H9 (cell line): Measurements from ENCODE around the gene SH2D3C. TPM values are rescaled to one million over a fixed set of nuclear protein-coding genes. Genes with fewer than 3 reads are reported as not detected.

Experiments used
- DNase-seq: peaks from one replicate; pipeline ENCODE4 v3.0.0-alpha.2; 2017
- H2AFZ ChIP-seq: one replicate; pipeline ENCODE4 v1.6.1; 2013; ENCODE audit warnings: mild to moderate bottlenecking, low read length, control low read depth, moderate library complexity
- H2AK5ac ChIP-seq: 2 replicates; pipeline ENCODE4 v1.6.1; 2013; ENCODE audit warnings: low read length, control low read depth, mixed read lengths; ENCODE audit not compliant: insufficient read length
- H2BK120ac ChIP-seq: one replicate; pipeline ENCODE4 v1.6.1; 2013; ENCODE audit warnings: low read depth, mild to moderate bottlenecking, low read length, control low read depth, inconsistent platforms; ENCODE audit not compliant: poor library complexity, severe bottlenecking
- H2BK12ac ChIP-seq: 2 replicates; pipeline ENCODE4 v1.6.1; 2013; ENCODE audit warnings: low read length, control low read depth, mixed read lengths, low read depth; ENCODE audit not compliant: insufficient read length
- H2BK15ac ChIP-seq: 2 replicates; pipeline ENCODE4 v1.6.1; 2013; ENCODE audit warnings: low read depth, low read length, control low read depth
- H2BK20ac ChIP-seq: one replicate; pipeline ENCODE4 v1.6.1; 2013; ENCODE audit warnings: low read depth, mild to moderate bottlenecking, low read length, control low read depth, inconsistent platforms; ENCODE audit not compliant: poor library complexity, severe bottlenecking
- H2BK5ac ChIP-seq: 2 replicates; pipeline ENCODE4 v1.6.1; 2013; ENCODE audit warnings: low read length, control low read depth, mixed read lengths; ENCODE audit not compliant: insufficient read length
- H3K14ac ChIP-seq: 2 replicates; pipeline ENCODE4 v1.6.1; 2013; ENCODE audit warnings: low read length, control low read depth; ENCODE audit not compliant: insufficient read depth
- H3K18ac ChIP-seq: 2 replicates; pipeline ENCODE4 v1.6.1; 2013; ENCODE audit warnings: low read depth, mild to moderate bottlenecking, mixed read lengths, low read length, control low read depth; ENCODE audit not compliant: insufficient read length
- H3K23ac ChIP-seq: 2 replicates; pipeline ENCODE4 v1.6.1; 2013; ENCODE audit warnings: low read length, control low read depth, mixed read lengths, low read depth; ENCODE audit not compliant: insufficient read length
- H3K23me2 ChIP-seq: 2 replicates; pipeline ENCODE4 v1.6.1; 2013; ENCODE audit warnings: low read depth, mild to moderate bottlenecking, mixed read lengths, low read length, control low read depth; ENCODE audit not compliant: insufficient read length, poor library complexity, severe bottlenecking
- H3K27ac ChIP-seq: 2 replicates; pipeline ENCODE4 v1.5.1; 2013; ENCODE audit warnings: low read length, control low read depth, mixed read lengths, low read depth; ENCODE audit not compliant: insufficient read length
- H3K27me3 ChIP-seq: 2 replicates; pipeline ENCODE4 v1.6.1; 2013; ENCODE audit warnings: low read length, control low read depth, inconsistent platforms; ENCODE audit not compliant: insufficient read depth
- H3K4ac ChIP-seq: 2 replicates; pipeline ENCODE4 v1.6.1; 2013; ENCODE audit warnings: low read depth, mild to moderate bottlenecking, control low read depth, inconsistent platforms, low read length, moderate library complexity
- H3K4me1 ChIP-seq: 2 replicates; pipeline ENCODE4 v1.6.1; 2013; ENCODE audit warnings: low read length, control low read depth, inconsistent platforms; ENCODE audit not compliant: insufficient read depth
- H3K4me2 ChIP-seq: 2 replicates; pipeline ENCODE4 v1.6.1; 2013; ENCODE audit warnings: low read length, control low read depth, mixed read lengths; ENCODE audit not compliant: insufficient read length, insufficient read depth
- H3K56ac ChIP-seq: 2 replicates; pipeline ENCODE4 v1.6.1; 2013; ENCODE audit warnings: low read depth, mild to moderate bottlenecking, mixed read lengths, low read length, control low read depth; ENCODE audit not compliant: insufficient read length
- H3K79me1 ChIP-seq: 2 replicates; pipeline ENCODE4 v1.6.1; 2013; ENCODE audit warnings: low read depth, mild to moderate bottlenecking, moderate library complexity, low read length, control low read depth, inconsistent platforms; ENCODE audit not compliant: insufficient read depth, poor library complexity, severe bottlenecking
- H3K79me2 ChIP-seq: 2 replicates; pipeline ENCODE4 v1.6.1; 2013; ENCODE audit warnings: low read length, control low read depth, inconsistent platforms; ENCODE audit not compliant: insufficient read depth
- H3K9ac ChIP-seq: 2 replicates; pipeline ENCODE4 v1.6.1; 2013; ENCODE audit warnings: low read length, control low read depth, mixed read lengths; ENCODE audit not compliant: insufficient read length; ENCODE audit errors: extremely low read depth
- H3K9me3 ChIP-seq: one replicate; pipeline ENCODE4 v1.6.1; 2013; ENCODE audit warnings: low read depth, low read length, inconsistent platforms; ENCODE audit not compliant: control insufficient read depth
- H3T11ph ChIP-seq: one replicate; pipeline ENCODE4 v1.6.1; 2013; ENCODE audit warnings: mild to moderate bottlenecking, low read length, control low read depth, inconsistent platforms
- H4K20me1 ChIP-seq: one replicate; pipeline ENCODE4 v1.6.1; 2013; ENCODE audit not compliant: control insufficient read depth, insufficient read length, insufficient read depth
- H4K5ac ChIP-seq: 2 replicates; pipeline ENCODE4 v1.6.1; 2013; ENCODE audit warnings: low read depth, mild to moderate bottlenecking, mixed read lengths, low read length, control low read depth; ENCODE audit not compliant: insufficient read length
- H4K8ac ChIP-seq: replicated peaks from 2 replicates; pipeline ENCODE4 v1.6.1; 2013; ENCODE audit warnings: low read length, control low read depth, mixed read lengths, low read depth; ENCODE audit not compliant: insufficient read length
- H4K91ac ChIP-seq: 2 replicates; pipeline ENCODE4 v1.6.1; 2013; ENCODE audit warnings: low read depth, mild to moderate bottlenecking, moderate library complexity, mixed read lengths, low read length, control low read depth; ENCODE audit not compliant: insufficient read length
- H3K27ac Mint-ChIP-seq, 3 experiments: 2 replicates in 2 of 3; 3 replicates in 1 of 3; pipeline ENCODE4 v1.8.0; 2020 to 2021; ENCODE audit warnings: mixed read lengths in 3 of 3, mild to moderate bottlenecking in 1 of 3, moderate library complexity in 1 of 3
- H3K27me3 Mint-ChIP-seq: 2 replicates; pipeline ENCODE4 v1.8.0; 2021; ENCODE audit warnings: low read depth, mild to moderate bottlenecking, moderate library complexity, mixed read lengths
- H3K36me3 Mint-ChIP-seq, 3 experiments: 2 replicates in 2 of 3; 3 replicates in 1 of 3; pipeline ENCODE4 v1.8.0; 2020 to 2021; ENCODE audit warnings: low read depth in 3 of 3, mixed read lengths in 3 of 3; ENCODE audit not compliant: insufficient read depth in 1 of 3
- H3K4me1 Mint-ChIP-seq, 2 experiments: 2 replicates each; pipeline ENCODE4 v1.8.0; 2020; ENCODE audit warnings: mixed read lengths in 2 of 2
- H3K4me3 Mint-ChIP-seq, 2 experiments: 2 replicates in 1 of 2; 3 replicates in 1 of 2; pipeline ENCODE4 v1.8.0; 2020 to 2021; ENCODE audit warnings: mild to moderate bottlenecking in 2 of 2, mixed read lengths in 2 of 2, moderate library complexity in 1 of 2
- H3K9me3 Mint-ChIP-seq, 2 experiments: 2 replicates in 1 of 2; 3 replicates in 1 of 2; pipeline ENCODE4 v1.8.0; 2020; ENCODE audit warnings: mild to moderate bottlenecking in 2 of 2, mixed read lengths in 2 of 2, moderate library complexity in 1 of 2
- CTCF ChIP-seq: fragments of 200-600 bp; sonication (generic); conservative IDR thresholded peaks from 3 replicates; pipeline ENCODE4 v1.8.0; 2021; ENCODE audit warnings: antibody characterized with exemption, mild to moderate bottlenecking
- WGBS: extraction: QIAGEN DNeasy Blood & Tissue Kit; methylation state at CpG from one replicate; pipeline ENCODE4 v1.1.7; 2013; ENCODE audit warnings: missing lambda C conversion rate, low lambda C conversion rate, mixed read lengths; ENCODE audit not compliant: insufficient read length; ENCODE audit errors: extremely low coverage; 5-methylcytosine and 5-hydroxymethylcytosine counted together
- total RNA-seq: library from RNA; stranded (reverse); gene quantifications from 2 replicates; pipeline ENCODE4 v1.2.1, GENCODE V29; 2021

Gene SH2D3C
- total RNA-seq, 1 experiment from 2014 or later: 1.7 TPM

DNA sequence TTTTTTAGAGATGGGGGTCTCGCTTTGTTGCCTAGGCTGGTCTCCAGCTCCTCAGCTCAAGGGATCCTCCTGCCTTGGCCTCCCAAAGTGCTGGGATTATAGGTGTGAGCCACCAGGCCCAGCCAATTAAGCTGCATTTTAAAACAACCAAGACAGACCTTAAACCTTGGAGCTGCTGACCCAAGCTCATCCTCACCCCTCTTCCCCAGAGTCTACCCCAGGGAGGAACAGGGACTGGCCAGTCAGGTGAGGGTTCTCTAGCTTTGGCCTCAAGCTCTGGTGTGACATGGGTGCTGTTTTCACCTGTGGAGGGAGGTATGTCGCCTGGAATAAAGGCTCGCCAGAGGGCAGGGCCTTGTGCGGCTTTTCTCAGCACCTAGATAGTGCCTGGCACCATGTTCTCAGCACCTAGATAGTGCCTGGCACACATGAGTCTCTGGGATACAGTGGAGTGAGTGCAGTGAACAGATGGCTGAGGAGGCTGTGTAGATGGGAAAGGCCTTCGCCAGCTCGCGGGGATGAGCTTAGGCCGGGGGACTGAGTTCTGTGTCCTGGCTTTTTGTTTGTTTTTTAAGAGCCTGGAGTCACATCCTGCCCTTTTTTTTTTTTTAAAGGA is 14.7 kb upstream of the SH2D3C start:
- H4K8ac ChIP-seq: no peak overlapping the region
- no peaks in the 10 kb centered on the region for H4K20me1 ChIP-seq
- no peak overlapping the region for H3K27ac ChIP-seq

More for the DNA sequence above, 14.7 kb upstream of the SH2D3C start:
- Histone ChIP-seq H2AK5ac (no peak overlapping the region), H3K23me2 (no peaks in the 10 kb centered on the region), H2BK12ac (no peak overlapping the region), H3T11ph (no peak overlapping the region), H4K5ac (no peak overlapping the region), H2BK20ac (no peak overlapping the region), H2BK5ac (no peak overlapping the region), H2BK15ac (no peak overlapping the region), H3K18ac (no peak overlapping the region), H3K14ac (no peak overlapping the region), H3K4ac (no peak overlapping the region), H3K79me2 (no peaks in the 10 kb centered on the region; the same call in 1 of the 2 replicates), H2BK120ac (no peak overlapping the region), H4K91ac (no peak overlapping the region), H3K4me1 (no peaks in the 10 kb centered on the region), H3K79me1 (peaks cover 4% of the 10 kb centered on the region), H3K23ac (no peak overlapping the region), H3K27me3 (no peaks in the 10 kb centered on the region), H2AFZ (no peak overlapping the region), H3K4me2 (no peak overlapping the region), H3K56ac (no peak overlapping the region), H3K9ac (no peak overlapping the region), H3K9me3 (no peaks in the 10 kb centered on the region)
- peaks cover 27 to 45% (median 42%) of the 10 kb centered on the region in 3 experiments for H3K36me3 Mint-ChIP-seq
- H3K4me1 Mint-ChIP-seq: peaks cover 6 to 7% of the 10 kb centered on the region in 2 experiments
- peak overlapping the region in 2 of 3 experiments; percentile 77 to 94; a peak in 3 of 7 replicates for H3K27ac Mint-ChIP-seq
- H3K27me3 Mint-ChIP-seq: peaks cover 8% of the 10 kb centered on the region; the same call in 1 of the 2 replicates
- DNase-seq: no peak
- no peak overlapping the region; a peak in 1 of 5 replicates for H3K4me3 Mint-ChIP-seq
- no CpG with 5 or more reads among the region's 8 CpGs for whole genome bisulfite sequencing
- no peak for TF ChIP-seq CTCF
- H3K9me3 Mint-ChIP-seq: no peaks in the 10 kb centered on the region
